HepG2 (cell line): Measurements from ENCODE around the gene NHP2. TPM values are rescaled to one million over a fixed set of nuclear protein-coding genes. Genes with fewer than 3 reads are reported as not detected.
A peak's percentile ranks its signal among the peaks of the same experiment; 100 is the strongest.

ENCODE experiments used
- ARID4A ChIP-seq: sonication (generic); formaldehyde crosslinking; IDR thresholded peaks from 2 replicates; pipeline ENCODE4 v1.5.0; 2020; ENCODE audit warnings: mild to moderate bottlenecking, missing genetic modification reagents, borderline replicate concordance
- HCFC1 ChIP-seq: fragments of 150-350 bp; IDR thresholded peaks from 2 replicates; pipeline ENCODE4 v1.6.1; 2014; ENCODE audit warnings: low read depth, low read length
- KAT8 ChIP-seq: IDR thresholded peaks from 2 replicates; pipeline ENCODE4 v1.6.1; 2016; ENCODE audit warnings: missing genetic modification reagents, missing compliant biosample characterization
- KLF9 ChIP-seq: IDR thresholded peaks from 2 replicates; pipeline ENCODE4 v1.6.1; 2016; ENCODE audit warnings: low read depth
- MIER2 ChIP-seq: IDR thresholded peaks from 2 replicates; pipeline ENCODE4 v1.6.1; 2016; ENCODE audit warnings: missing biosample characterization, missing genetic modification reagents
- PAF1 ChIP-seq: IDR thresholded peaks from 2 replicates; pipeline ENCODE4 v1.6.1; 2016; ENCODE audit warnings: missing genetic modification reagents, missing compliant biosample characterization
- ZBTB33 ChIP-seq: sonication (generic); formaldehyde crosslinking; IDR thresholded peaks from 2 replicates; pipeline ENCODE4 v1.4.0; 2020; ENCODE audit warnings: missing genetic modification reagents
- ZNF143 ChIP-seq: sonication (generic); formaldehyde crosslinking; IDR thresholded peaks from 2 replicates; pipeline ENCODE4 v1.4.0; 2020; ENCODE audit warnings: missing genetic modification reagents
- ZNF34 ChIP-seq: sonication (generic); formaldehyde crosslinking; IDR thresholded peaks from 2 replicates; pipeline ENCODE4 v1.4.0; 2020; ENCODE audit warnings: mild to moderate bottlenecking, missing genetic modification reagents, borderline replicate concordance
- ZNF451 ChIP-seq: sonication (generic); formaldehyde crosslinking; IDR thresholded peaks from 2 replicates; pipeline ENCODE4 v1.5.0; 2020; ENCODE audit warnings: mild to moderate bottlenecking, missing genetic modification reagents
- ZXDC ChIP-seq: sonication (generic); formaldehyde crosslinking; IDR thresholded peaks from 2 replicates; pipeline ENCODE4 v1.5.0; 2020; ENCODE audit warnings: mild to moderate bottlenecking, missing genetic modification reagents
- polyA plus RNA-seq, 8 experiments: library from polyadenylated mRNA; depleted of rRNA in 3 of 8; stranded (reverse) in 7 of 8; unstranded in 1 of 8; fragments of >200 nt; fragmentation: Illumina TruSeq in 4 of 8; extraction: Trizol in 4 of 8; gene quantifications; 2 replicates each; pipeline versions ENCODE4 v1.2.1 to v1.2.3, GENCODE V29; 2011 to 2016; ENCODE audit warnings: low read depth in 4 of 8, missing spikeins in 1 of 8, mixed read lengths in 1 of 8; ENCODE audit not compliant: insufficient read depth in 1 of 8
- total RNA-seq, 5 experiments: library from RNA; depleted of rRNA; stranded (reverse); fragments of >200 nt; fragmentation: Illumina TruSeq; extraction: Trizol; gene quantifications; 2 replicates each; pipeline ENCODE4 v1.2.3, GENCODE V29; 2016; ENCODE audit warnings: low read depth in 1 of 5

Gene NHP2
- total and polyA plus RNA-seq, 2 of the 13 experiments (the other 11 are each of a cell fraction or from before 2014, with no cell fraction given): 56.2 to 96.1 TPM

- no peak for TF ChIP-seq ZXDC (CRISPR knock-in tag)
- no peak for TF ChIP-seq ARID4A
- no peak for TF ChIP-seq MIER2 (CRISPR knock-in tag)
- no peak for TF ChIP-seq HCFC1
- no peak for TF ChIP-seq ZNF34 (CRISPR knock-in tag)
- no peak for TF ChIP-seq ZBTB33 (CRISPR knock-in tag)
- TF ChIP-seq ZNF451 (CRISPR knock-in tag): 0 out of 2 replicates have a peak, but pooled peaks have one; percentile 20
- no peak for TF ChIP-seq ZNF143 (CRISPR knock-in tag)
- no peak for TF ChIP-seq KAT8 (CRISPR knock-in tag)
- no peak for TF ChIP-seq PAF1 (CRISPR knock-in tag)
- TF ChIP-seq KLF9: no peak
Measured at GRCh38 chr5:178163772-178164735, 10.4 kb upstream of the NHP2 start (continued).
